Measurements from ENCODE around the gene RSL1D1. TPM values are rescaled to one million over a fixed set of nuclear protein-coding genes. Genes with fewer than 3 reads are reported as not detected.
"Not testable (repeated sequence)": the region's sequence is repeated elsewhere in the genome, so short reads cannot be mapped to it uniquely, and the experiment has no call there.

The RSL1D1 gene
- total RNA-seq, 1 donor from 2014 or later = 101 TPM

- intact Hi-C loops (cut with DNase I) = no loop called here
- DNase-seq (no peak), ATAC-seq (ENCODE audit: poor library complexity) (no peak)
Observed at GRCh38 chr16:11805556-11805955, 45.8 kb downstream of the RSL1D1 start.

DNA sequence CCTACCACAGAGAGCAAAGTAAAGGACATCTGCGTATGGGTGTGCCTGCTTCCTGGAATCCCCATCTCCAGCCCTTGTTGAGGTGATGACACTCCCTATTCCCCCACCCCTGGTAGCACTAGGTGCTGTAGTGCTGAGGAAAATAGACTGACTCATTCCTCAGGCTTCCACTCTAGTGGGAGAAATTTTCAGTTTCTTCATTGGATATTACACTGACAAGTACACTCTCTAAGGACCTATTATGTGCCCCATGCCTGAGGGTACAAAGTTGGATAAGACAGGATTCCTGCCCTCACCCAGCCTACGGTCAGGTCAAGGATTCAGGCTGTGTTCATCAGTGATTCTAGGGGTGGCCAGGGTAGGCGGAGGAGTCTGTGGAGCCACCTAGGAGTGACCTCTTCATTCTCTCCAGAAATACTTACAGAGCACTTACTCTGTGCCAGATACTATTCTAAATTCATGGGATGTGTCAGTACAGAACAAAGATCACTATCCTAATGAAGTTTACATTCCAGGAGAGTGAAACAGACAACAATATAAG is 49.8 kb downstream of the RSL1D1 start:
- intact Hi-C loops (cut with DNase I) = no loop called here
- no peak for ATAC-seq (ENCODE audit: poor library complexity)

GRCh38 chr16:11800382-11800718 is 51.0 kb downstream of the RSL1D1 start:
- no peak for ATAC-seq (ENCODE audit: poor library complexity)
- no peak for DNase-seq
- intact Hi-C loops (cut with DNase I) = no loop called here

More for the DNA sequence above, 49.8 kb downstream of the RSL1D1 start:
- DNase-seq = no peak

DNA sequence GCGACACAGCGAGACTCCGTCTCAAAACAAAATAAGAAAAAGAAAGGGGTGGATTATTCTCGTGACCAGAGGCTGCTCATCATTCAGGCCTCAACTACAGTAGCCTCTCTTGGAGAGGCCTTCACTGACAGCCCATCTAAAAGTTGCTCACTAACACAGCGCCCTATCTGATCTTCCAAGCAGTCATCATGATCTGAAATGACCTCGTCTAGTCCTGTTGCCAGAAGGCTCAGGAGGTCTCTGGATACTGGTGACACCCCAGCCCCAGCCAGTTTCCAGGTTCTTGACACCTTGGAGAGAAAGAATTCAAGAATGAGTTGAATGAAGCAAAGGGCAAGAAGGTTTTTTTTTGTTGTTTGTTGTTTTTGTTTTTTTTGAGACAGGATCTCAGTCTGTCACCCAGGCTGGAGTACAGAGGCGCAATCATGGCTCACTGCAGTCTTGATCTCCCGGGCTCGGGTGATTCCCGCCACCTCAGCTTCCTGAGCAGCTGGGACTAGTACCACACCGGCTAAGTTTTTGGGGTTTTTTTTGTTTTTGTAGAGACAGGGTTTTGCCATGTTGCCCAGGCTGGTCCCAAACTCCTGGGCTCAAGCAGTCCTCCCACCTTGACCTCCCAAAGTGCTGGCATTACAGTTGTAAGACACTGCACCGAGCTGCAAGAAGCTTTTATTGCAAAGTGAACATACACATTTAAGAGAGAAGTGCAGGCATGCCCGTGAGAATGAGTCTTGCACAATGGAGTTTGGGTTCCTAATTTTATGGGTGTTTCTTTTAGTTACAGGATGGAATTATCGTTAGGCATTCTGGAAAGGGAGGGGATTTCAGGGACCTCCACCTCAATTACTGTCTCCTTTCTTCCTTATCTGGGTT is 51.6 kb downstream of the RSL1D1 start:
- ATAC-seq (ENCODE audit: poor library complexity) (no peak), DNase-seq (no peak)
- intact Hi-C loops (cut with DNase I) = no loop called here

DNA sequence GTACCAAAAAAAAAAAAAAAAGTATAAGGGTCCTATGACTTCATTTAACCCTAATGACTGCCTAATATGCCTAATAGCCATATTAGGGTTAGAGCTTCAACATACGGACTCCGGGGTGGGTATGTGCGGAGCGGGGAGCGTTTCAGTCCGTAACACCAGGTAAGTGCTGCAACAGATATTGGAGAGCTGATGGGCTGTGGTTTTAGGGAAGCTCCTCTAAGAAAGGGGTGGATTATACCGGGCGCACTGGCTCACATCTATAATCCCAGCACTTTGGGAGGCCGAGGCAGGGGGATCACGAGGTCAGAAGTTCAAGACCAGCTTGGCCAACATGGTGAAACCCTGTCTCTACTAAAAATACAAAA is 52.3 kb downstream of the RSL1D1 start:
- intact Hi-C loops (cut with DNase I) = no loop called here
- no peak for ATAC-seq (ENCODE audit: poor library complexity)
- DNase-seq = no peak

- ATAC-seq (ENCODE audit: poor library complexity) (peak; percentile 1), DNase-seq (no peak)
- intact Hi-C loops (cut with DNase I) = no loop called here
Observed at GRCh38 chr16:11797957-11798299, 53.4 kb downstream of the RSL1D1 start.

DNA sequence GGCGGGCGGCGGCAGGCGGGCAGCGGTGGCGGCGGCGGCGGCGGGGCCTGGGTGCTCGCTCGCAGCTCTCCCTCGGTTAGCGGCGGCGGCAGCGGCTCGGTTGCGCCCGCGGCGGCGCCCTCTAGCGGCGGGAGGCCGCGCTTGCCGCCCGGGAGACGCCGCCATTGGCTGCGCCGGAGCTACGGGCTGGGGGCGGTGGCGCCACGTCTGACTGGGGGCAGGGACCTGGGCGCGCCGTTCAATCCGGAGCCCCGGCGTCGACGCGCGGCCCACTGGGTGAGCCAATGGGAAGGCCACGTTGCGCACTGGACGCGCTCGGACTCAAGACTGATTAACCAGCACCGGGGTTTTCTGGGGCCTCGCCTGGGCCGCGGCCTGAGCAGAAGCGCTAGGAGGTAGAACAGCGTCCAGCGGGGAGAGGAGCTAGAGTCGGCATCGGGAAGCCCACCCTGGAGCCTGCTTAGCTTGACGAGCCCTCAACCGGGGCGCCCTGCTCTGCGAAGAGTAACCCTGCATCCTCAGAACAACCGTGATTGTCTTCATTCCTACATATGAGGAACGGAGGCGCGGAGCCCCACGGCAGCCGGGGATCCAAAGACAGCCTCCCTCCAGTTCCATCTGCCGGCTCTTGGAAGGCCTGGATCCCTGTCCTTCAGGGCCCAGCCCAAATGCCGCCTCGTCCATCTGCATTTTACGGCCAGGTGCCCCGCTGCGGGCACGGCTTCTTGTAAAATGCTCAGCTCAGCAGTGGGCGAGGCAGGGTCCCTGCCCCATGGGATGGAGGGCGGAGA is 54.0 kb downstream of the RSL1D1 start, which contains the start of gene ZC3H7A:
ZC3H7A (minus strand) TSS at position 93 of the 791 bp plus-strand sequence. CDS start 14,904 bp downstream, outside the sequence.
- intact Hi-C loops (cut with DNase I) = no loop called here
- ATAC-seq (ENCODE audit: poor library complexity) (peak; percentile 98), DNase-seq (peak; percentile 99)

DNA sequence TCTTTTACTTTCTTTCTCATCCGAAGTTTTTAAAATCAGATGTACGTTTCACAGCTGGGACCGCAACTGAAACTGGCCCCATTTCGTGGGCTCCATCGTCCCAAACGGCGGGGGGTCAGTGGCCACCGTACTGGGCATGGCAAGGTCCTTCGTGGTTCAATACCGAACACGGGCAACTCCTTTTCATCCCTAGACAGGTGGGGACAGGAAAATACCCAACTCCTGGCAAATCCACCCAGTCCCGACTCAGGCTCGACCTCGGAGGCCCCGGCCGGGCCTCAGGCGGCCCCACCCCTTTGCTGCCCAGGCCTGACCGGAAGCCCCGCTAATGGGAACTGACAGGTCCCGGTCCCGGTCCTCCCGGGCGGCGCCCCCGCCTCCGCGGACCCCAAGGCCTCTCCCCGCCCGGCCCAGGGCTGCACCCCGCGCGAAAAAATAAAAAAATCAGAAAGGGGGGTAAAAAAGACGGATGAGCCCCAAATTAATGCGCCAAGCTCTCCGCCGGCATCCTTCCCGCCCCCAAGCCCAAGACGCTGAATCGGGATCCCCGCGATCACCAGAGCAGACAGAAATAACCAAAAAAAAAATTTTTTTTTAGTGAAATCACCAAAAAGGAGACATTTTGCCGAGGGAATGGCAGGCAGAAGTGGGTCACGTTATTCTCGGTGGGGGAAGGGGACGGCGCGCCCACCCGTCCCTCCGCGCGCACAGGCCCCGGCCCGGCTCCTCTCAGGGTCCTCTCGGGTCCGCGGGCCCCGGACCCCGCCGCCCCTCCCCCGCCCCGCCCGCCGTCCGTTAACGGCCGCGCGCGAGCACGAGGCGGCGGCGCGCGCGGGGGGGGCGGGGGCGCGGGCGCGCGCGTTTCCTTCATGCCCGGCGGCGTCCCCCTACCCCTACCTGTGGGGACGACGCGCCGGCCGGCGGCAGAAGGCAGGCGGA is 54.8 kb downstream of the RSL1D1 start:
- ATAC-seq (ENCODE audit: poor library complexity) (peak; percentile 53), DNase-seq (peak; percentile 85)
- intact Hi-C loops (cut with DNase I) = no loop called here

DNA sequence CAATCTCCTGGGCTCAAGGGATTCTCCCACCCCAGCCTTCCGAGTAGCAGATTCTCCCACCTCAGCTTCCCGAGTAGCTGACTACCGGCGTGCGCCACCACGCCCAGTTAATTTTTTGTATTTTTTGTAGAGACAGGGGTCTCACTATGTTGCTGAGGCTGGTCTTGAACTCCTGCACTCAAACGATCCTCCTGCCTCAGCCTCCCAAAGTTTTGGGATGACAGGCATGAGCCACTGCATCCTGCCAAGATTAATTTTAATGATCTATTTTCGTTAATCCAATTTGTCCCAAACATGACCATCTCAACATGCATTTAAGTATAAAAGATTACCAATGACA is 55.5 kb downstream of the RSL1D1 start:
- DNase-seq (no peak), ATAC-seq (ENCODE audit: poor library complexity) (no peak)
- intact Hi-C loops (cut with DNase I) = no loop called here

DNA sequence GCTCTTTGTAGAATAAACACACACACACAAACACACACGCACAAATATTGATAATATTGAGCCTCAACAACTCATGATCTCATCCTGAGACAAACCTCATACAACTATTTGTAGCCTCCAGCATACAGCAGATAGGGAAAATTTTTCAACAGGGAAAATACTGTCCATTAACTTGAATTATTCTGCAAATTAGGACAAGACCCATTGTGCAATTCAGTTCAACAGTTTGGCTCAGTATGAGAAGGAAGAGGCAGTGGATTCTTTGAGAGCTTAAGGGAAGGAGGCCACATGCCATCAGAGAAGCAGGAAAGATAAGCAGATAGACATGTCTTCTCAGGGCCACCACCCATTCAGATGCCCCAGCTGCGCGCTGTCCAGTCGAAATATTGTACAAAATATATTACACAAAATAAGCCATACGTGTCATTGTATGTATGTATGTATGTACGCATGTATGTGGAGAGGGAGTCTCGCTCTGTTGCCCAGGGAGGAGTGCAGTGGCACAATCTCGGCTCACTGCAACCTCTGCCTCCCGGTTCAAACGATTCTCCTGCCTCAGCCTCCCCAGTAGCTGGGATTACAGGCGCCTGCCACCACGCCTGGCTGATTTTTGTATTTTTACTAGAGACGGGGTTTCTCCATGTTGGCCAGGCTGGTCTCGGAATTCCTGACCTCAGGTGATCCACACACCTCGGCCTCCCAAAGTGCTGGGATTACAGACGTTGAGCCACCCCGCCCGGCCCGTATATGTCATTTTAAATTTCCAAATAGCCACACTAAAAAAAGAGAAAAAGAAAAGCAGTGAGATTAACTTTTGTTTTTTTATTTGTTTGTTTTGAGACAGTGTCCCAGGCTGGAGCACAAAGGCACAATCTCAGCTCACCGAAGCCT is 56.1 kb downstream of the RSL1D1 start:
- intact Hi-C loops (cut with DNase I) = no loop called here
- no peak for ATAC-seq (ENCODE audit: poor library complexity)
- no peak for DNase-seq

DNA sequence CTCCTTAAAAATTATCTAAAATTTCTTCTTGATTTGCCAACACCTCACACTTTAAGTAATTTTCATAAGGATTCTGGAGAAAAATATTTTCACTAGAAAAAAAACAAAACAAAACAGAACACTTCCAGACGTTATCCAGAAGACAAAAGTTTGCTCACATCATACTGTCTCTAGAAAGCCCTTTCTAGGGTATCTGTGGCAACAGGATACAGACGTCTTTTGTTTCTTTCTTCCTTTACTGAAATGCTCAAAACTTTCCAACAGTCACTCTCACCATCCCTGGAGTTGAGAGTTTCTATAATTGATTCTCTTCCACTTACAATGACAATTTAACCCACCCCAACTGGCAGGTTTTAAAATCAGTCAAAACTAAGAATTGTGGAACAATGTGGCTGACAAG is 56.9 kb downstream of the RSL1D1 start:
- ATAC-seq (ENCODE audit: poor library complexity) (no peak), DNase-seq (no peak)
- intact Hi-C loops (cut with DNase I) = no loop called here

DNA sequence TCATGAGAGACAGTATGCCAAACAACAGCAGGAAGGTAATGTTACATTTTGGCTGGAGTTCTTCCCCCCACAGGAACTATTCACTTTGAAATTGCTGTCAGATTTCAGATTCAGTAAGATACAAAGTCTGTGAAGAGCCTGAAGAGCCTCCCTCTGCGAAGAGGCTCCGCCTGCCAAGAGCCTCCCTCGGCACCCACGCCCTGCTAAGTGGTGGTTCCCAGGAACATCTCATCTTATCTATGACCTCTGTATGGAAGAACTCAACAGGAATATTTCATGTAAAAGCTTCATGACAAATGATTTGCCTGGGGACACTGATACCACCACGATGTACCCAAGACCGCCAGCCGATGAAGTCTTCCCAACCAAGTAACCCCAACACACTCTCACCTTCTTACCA is 57.5 kb downstream of the RSL1D1 start:
- intact Hi-C loops (cut with DNase I) = no loop called here
- no peak for ATAC-seq (ENCODE audit: poor library complexity)
- no peak for DNase-seq

- intact Hi-C loops (cut with DNase I) = no loop called here
- no peak for ATAC-seq (ENCODE audit: poor library complexity)
- DNase-seq = no peak
Observed at GRCh38 chr16:11792410-11793241, 58.7 kb downstream of the RSL1D1 start.

DNA sequence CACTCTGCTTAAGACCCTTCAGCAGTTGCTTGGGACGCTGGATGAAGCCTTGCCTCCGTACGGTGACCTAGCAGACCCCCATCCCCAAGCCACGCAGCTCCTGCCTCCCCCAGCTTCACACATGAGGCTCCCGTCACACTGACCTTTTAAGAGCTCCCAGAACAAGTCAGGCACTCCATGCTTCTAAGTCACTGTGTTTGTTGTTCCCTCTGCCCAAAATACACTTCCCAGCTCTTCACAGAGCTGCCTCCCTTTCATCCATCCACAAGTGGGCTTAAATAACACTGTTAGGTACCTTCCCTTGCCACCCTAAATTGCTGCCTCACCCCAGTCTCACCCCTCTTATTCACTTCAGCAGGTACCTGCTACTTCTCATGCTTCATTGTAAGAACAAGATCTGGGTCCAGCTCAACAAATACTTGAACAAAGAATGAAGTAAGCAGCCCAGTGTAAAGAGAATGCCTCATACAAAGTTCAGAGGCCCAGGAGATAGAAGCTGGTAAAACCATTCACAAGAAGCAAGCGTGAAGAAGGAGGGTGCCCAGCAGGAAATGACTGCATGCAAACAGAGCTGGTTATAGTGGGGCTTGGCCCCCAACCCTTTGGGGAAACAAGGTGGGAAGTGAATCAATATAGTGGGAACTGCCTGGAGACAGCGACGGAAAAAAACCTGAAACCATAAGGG is 60.1 kb downstream of the RSL1D1 start:
- no peak for ATAC-seq (ENCODE audit: poor library complexity)
- intact Hi-C loops (cut with DNase I) = no loop called here
- no peak for DNase-seq

DNA sequence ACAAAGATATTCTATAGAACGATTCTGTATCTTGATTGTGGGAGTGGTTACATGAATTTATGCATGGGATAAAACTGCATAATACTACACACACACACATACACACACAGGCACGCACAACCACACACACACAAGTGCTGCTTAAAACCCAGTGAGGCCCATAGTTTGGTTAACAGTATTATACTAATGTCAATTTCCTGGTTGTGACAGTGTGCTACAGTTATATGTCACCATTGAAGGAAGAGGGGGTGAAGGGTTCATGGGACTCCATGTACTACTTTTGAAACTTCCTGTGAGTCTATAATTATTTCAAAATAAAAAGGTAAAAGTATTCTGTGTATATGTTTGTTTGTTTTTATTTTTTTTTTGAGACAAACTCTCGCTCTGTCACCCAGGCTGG is 62.4 kb downstream of the RSL1D1 start:
- intact Hi-C loops (cut with DNase I) = no loop called here
- ATAC-seq (ENCODE audit: poor library complexity) = no peak
- DNase-seq = no peak

DNA sequence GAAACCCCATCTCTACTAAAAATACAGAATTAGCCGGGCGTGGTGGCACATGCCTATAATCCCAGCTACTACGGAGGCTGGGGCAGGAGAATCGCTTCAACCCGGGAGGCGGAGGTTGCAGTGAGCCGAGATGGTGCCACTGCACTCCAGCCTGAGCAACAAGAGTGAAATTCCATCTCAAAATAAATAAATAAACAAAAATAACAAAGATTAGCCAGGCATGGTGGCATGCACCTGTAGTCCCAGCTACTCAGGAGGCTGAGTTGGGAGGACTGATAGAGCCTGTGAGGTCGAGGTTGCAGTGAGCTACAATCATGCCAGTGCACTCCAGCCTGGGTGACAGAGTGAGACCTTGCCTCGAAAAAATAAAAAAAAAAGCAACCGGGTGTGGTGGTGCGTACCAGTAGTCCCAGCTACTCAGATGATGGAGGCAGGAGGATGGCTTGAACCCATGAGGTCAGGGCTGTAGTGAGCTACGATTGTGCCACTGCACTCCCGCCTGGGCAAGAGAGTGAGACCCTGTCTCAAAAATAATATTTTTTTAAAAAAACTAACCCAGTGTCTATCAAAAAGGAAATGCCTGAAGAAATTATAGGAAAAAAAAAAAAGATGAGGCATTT is 66.3 kb downstream of the RSL1D1 start:
- DNase-seq; intact Hi-C loops (cut with DNase I); ATAC-seq (ENCODE audit: poor library complexity): not testable (repeated sequence)

Data from Right ventricle myocardium superior (tissue), 1 donor.